Neutrophil (primary cell): ENCODE measurements around the gene NADK.

ENCODE experiments used
- H3K27ac ChIP-seq: fragments of 200-600 bp; sonication (generic); 2 replicates; pipeline ENCODE4 v1.5.1; 2016; ENCODE audit warnings: mild to moderate bottlenecking, moderate library complexity
- H3K27me3 ChIP-seq: fragments of 200-600 bp; sonication (generic); 2 replicates; pipeline ENCODE4 v1.6.0; 2016; ENCODE audit warnings: mild to moderate bottlenecking
- H3K36me3 ChIP-seq: fragments of 200-600 bp; sonication (generic); 2 replicates; pipeline ENCODE4 v1.5.1; 2017
- H3K4me1 ChIP-seq, 2 experiments: fragments of 200-600 bp in 1 of 2; sonication (generic) in 1 of 2; 1 replicate in 1 of 2; 2 replicates in 1 of 2; pipeline versions ENCODE4 v1.5.1 to v1.6.1; 2013 to 2016; ENCODE audit warnings: low read depth in 1 of 2, low read length in 1 of 2, mild to moderate bottlenecking in 1 of 2, moderate library complexity in 1 of 2; ENCODE audit not compliant: control insufficient read depth in 1 of 2, insufficient read depth in 1 of 2
- H3K4me3 ChIP-seq, 2 experiments: fragments of 200-600 bp in 1 of 2; sonication (generic) in 1 of 2; 1 replicate in 1 of 2; 2 replicates in 1 of 2; pipeline ENCODE4 v1.5.1; 2013 to 2016; ENCODE audit warnings: low read depth in 1 of 2, low read length in 1 of 2, mild to moderate bottlenecking in 1 of 2, moderate library complexity in 1 of 2
- H3K9me3 ChIP-seq: fragments of 200-600 bp; sonication (generic); 2 replicates; pipeline ENCODE4 v1.5.1; 2016
- CTCF ChIP-seq: fragments of 200-600 bp; sonication (generic); IDR thresholded peaks from 2 replicates; pipeline ENCODE4 v1.5.1; 2016; ENCODE audit warnings: antibody characterized with exemption

Gene NADK, protein sequence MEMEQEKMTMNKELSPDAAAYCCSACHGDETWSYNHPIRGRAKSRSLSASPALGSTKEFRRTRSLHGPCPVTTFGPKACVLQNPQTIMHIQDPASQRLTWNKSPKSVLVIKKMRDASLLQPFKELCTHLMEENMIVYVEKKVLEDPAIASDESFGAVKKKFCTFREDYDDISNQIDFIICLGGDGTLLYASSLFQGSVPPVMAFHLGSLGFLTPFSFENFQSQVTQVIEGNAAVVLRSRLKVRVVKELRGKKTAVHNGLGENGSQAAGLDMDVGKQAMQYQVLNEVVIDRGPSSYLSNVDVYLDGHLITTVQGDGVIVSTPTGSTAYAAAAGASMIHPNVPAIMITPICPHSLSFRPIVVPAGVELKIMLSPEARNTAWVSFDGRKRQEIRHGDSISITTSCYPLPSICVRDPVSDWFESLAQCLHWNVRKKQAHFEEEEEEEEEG

GRCh38 chr1:1777950-1778662, at the start of gene NADK:
TSS of gene NADK (minus strand) at chr1:1778470. CDS start at chr1:1765406, 13,064 bp downstream.
- Histone ChIP-seq H3K36me3 (peaks cover 38% of the 10 kb centered on the region), H3K4me3 (peak within 1 kb of the TSS; percentile 90 to 100), H3K27ac (peak within 1 kb of the TSS; percentile 99), H3K9me3 (no peaks in the 10 kb centered on the region), H3K4me1 (peaks cover 79 to 81% of the 10 kb centered on the region in 2 experiments), H3K27me3 (no peaks in the 10 kb centered on the region)
- TF ChIP-seq CTCF = no peak

GRCh38 chr1:1827089-1827848, 49.0 kb upstream of the NADK start:
- H3K27ac ChIP-seq = peak overlapping the region; percentile 9
- TF ChIP-seq CTCF = no peak
- H3K36me3 ChIP-seq = peaks cover 54% of the 10 kb centered on the region
- H3K4me3 ChIP-seq = no peak overlapping the region
- no peaks in the 10 kb centered on the region for H3K27me3 ChIP-seq
- no peaks in the 10 kb centered on the region for H3K4me1 ChIP-seq
- H3K9me3 ChIP-seq = no peaks in the 10 kb centered on the region

DNA sequence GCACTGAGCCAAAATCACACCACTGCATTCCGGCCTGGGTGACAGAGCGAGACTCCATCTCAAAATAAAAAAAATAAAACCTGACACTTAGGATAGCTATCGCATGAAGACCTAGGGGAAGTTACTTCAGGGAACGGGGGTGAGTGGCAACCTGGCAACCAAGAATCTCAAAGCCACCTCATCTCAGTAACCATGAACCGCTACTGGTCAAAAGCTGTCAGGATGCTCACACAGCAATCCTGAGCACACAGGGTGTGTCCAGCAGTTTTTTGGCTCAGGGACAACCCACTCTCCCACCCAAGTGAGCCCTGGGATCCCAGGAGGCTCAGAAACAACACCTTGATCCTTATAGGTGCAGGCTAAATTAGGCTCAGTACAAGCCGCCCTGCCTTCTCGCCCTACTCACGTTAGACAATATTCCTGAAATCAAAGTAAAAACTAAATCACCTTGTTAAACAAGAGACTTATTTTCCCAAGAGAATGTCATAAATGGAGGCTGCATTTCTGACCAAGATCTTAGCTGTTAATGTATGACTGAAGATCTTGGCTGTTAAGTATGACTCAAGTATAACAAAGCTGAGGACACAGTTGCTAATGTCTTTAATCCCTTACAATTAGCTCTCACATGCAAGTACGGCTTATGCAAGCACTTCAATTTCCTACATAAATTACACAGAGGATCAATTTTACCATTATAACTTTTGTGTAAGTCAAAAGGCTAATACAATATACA, 48.3 kb upstream of the NADK start:
- Histone ChIP-seq H3K27ac (peak overlapping the region; percentile 18), H3K27me3 (no peaks in the 10 kb centered on the region), H3K4me3 (no peak overlapping the region), H3K36me3 (peaks cover 57% of the 10 kb centered on the region), H3K9me3 (no peaks in the 10 kb centered on the region), H3K4me1 (no peaks in the 10 kb centered on the region)
- no peak for TF ChIP-seq CTCF

- Histone ChIP-seq H3K9me3 (no peaks in the 10 kb centered on the region), H3K27me3 (no peaks in the 10 kb centered on the region), H3K27ac (no peak overlapping the region), H3K4me3 (no peak overlapping the region), H3K4me1 (no peaks in the 10 kb centered on the region), H3K36me3 (peaks cover 52% of the 10 kb centered on the region)
- no peak for TF ChIP-seq CTCF
Measured at GRCh38 chr1:1825217-1825616, 46.9 kb upstream of the NADK start.

GRCh38 chr1:1819762-1820161, 41.5 kb upstream of the NADK start:
- Histone ChIP-seq H3K27ac (no peak overlapping the region), H3K27me3 (no peaks in the 10 kb centered on the region), H3K4me1 (no peaks in the 10 kb centered on the region), H3K36me3 (peaks cover 56% of the 10 kb centered on the region), H3K4me3 (no peak overlapping the region), H3K9me3 (no peaks in the 10 kb centered on the region)
- no peak for TF ChIP-seq CTCF
